IPS-11a (cell line): Measurements from ENCODE around the gene TWF2.

Source experiments
- H3K4me3 ChIP-seq: one replicate; pipeline ENCODE4 v1.5.1; 2013; ENCODE audit warnings: low read depth, low read length, control low read depth

Gene TWF2

GRCh38 chr3:52238193-52238760, 681 bp downstream of the TWF2 start:
- peak overlapping the region; percentile 95 for H3K4me3 ChIP-seq

- no peak overlapping the region for H3K4me3 ChIP-seq
Measured at GRCh38 chr3:52237657-52238172, 1.2 kb downstream of the TWF2 start.

- no peak overlapping the region for H3K4me3 ChIP-seq
Measured at GRCh38 chr3:52237006-52237656, 1.8 kb downstream of the TWF2 start.

- H3K4me3 ChIP-seq: no peak overlapping the region
Measured at GRCh38 chr3:52236424-52236886, 2.5 kb downstream of the TWF2 start.

- H3K4me3 ChIP-seq: no peak overlapping the region
Measured at GRCh38 chr3:52234516-52235447, 4.2 kb downstream of the TWF2 start.

- no peak overlapping the region for H3K4me3 ChIP-seq
Measured at GRCh38 chr3:52233968-52234367, 5.0 kb downstream of the TWF2 start.

GRCh38 chr3:52233108-52233591, 5.8 kb downstream of the TWF2 start:
- no peak overlapping the region for H3K4me3 ChIP-seq

- H3K4me3 ChIP-seq: no peak overlapping the region
Measured at GRCh38 chr3:52232279-52233107, 6.5 kb downstream of the TWF2 start.

GRCh38 chr3:52231502-52232278, 7.3 kb downstream of the TWF2 start:
- H3K4me3 ChIP-seq: no peak overlapping the region

- H3K4me3 ChIP-seq: no peak overlapping the region
Measured at GRCh38 chr3:52230889-52231499, 8.0 kb downstream of the TWF2 start.

- H3K4me3 ChIP-seq: no peak overlapping the region
Measured at GRCh38 chr3:52230461-52230860, 8.5 kb downstream of the TWF2 start.

GRCh38 chr3:52229656-52230055, 9.3 kb downstream of the TWF2 start:
- no peak overlapping the region for H3K4me3 ChIP-seq

GRCh38 chr3:52228751-52229291, 10.1 kb downstream of the TWF2 start:
- H3K4me3 ChIP-seq: no peak overlapping the region

- no peak overlapping the region for H3K4me3 ChIP-seq
Measured at GRCh38 chr3:52228266-52228665, 10.7 kb downstream of the TWF2 start.

- H3K4me3 ChIP-seq: no peak overlapping the region
Measured at GRCh38 chr3:52227766-52228165, 11.2 kb downstream of the TWF2 start.

GRCh38 chr3:52227117-52227516, 11.8 kb downstream of the TWF2 start:
- no peak overlapping the region for H3K4me3 ChIP-seq

GRCh38 chr3:52226229-52226817, 12.6 kb downstream of the TWF2 start:
- H3K4me3 ChIP-seq: no peak overlapping the region

- no peak within 1 kb of the TSS for H3K4me3 ChIP-seq
Measured at GRCh38 chr3:52225452-52226228, 13.3 kb downstream of the TWF2 start, which contains the start of gene TLR9. TSS of gene TLR9 (minus strand) at chr3:52225645. CDS start at chr3:52225529, 116 bp downstream.
